Measurements from ENCODE around the gene DENND1A. TPM values are rescaled to one million over a fixed set of nuclear protein-coding genes. Genes with fewer than 3 reads are reported as not detected.

DENND1A gene
- total and polyA plus RNA-seq, 12 donors: 7.3 to 36.7 (median 19.6) TPM

DNA sequence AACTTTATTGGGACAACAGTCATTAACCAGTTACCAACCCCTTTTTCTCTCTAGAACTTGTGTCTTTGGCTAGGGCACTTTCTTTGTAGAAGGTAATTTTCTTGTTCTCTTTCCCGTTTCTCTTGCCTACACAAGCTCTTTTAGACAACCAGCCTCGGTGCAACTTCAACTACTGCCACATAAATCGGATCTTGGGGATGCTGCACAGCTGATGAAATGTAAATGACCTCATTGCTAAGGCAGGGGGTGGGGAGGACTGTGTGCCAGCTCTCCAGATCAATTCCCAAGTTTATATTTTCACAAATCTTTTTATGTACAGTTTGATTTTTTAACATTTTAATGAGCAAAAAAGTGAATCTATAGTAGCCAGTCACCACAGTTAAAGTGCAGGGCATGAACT lies 157.6 kb downstream of the DENND1A start:
- no peaks in the 10 kb centered on the region for H3K36me3 ChIP-seq (replicated peaks in 1 of 2)
- intact Hi-C loops (cut with DNase I): no loop called here
- peaks cover 0 to 14% of the 10 kb centered on the region in 2 donors for H3K4me1 ChIP-seq (replicated peaks in 1 of 2)
- 86 to 92% (median 91%) methylated on average over 3 of the region's 3 CpGs for WGBS, 4 donors
- H3K27ac ChIP-seq: no peak overlapping the region
- no peak overlapping the region for H3K4me3 ChIP-seq
- H3K9me3 ChIP-seq (replicated peaks in 1 of 3): no peaks in the 10 kb centered on the region
- no peak for DNase-seq
- no peaks in the 10 kb centered on the region for H3K27me3 ChIP-seq
- TF ChIP-seq POLR2A (IDR thresholded peaks at IDR 0.05): no peak
- TF ChIP-seq, protein P1, sequence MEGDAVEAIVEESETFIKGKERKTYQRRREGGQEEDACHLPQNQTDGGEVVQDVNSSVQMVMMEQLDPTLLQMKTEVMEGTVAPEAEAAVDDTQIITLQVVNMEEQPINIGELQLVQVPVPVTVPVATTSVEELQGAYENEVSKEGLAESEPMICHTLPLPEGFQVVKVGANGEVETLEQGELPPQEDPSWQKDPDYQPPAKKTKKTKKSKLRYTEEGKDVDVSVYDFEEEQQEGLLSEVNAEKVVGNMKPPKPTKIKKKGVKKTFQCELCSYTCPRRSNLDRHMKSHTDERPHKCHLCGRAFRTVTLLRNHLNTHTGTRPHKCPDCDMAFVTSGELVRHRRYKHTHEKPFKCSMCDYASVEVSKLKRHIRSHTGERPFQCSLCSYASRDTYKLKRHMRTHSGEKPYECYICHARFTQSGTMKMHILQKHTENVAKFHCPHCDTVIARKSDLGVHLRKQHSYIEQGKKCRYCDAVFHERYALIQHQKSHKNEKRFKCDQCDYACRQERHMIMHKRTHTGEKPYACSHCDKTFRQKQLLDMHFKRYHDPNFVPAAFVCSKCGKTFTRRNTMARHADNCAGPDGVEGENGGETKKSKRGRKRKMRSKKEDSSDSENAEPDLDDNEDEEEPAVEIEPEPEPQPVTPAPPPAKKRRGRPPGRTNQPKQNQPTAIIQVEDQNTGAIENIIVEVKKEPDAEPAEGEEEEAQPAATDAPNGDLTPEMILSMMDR (IDR thresholded peaks at IDR 0.05): no peak

DNA sequence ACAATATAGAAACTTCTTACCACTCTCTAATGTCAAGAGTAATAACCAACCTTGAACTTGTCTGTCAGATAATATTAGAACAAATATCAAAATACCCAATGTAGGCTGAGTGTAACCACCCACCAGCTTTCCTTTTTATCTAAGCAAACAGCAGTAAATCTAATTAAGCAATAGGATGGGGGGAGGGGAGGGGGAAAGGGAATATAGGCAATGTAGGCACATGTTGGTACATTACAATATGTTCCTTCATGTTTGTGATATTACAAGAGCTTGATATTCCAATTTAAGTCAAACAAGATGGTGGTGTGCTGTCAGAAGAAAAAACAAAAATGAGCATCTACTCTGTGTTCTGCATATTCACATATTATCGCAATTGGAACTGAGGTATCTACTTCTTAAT lies 158.2 kb downstream of the DENND1A start:
- no peak for DNase-seq
- Histone ChIP-seq H3K27ac (no peak overlapping the region), H3K4me1 (replicated peaks in 1 of 2) (peaks cover 0 to 14% of the 10 kb centered on the region in 2 donors), H3K9me3 (replicated peaks in 1 of 3) (no peaks in the 10 kb centered on the region), H3K36me3 (replicated peaks in 1 of 2) (no peaks in the 10 kb centered on the region), H3K27me3 (no peaks in the 10 kb centered on the region), H3K4me3 (no peak overlapping the region)
- WGBS, 4 donors: 95 to 100% (median 100%) methylated on average over 1 of the region's 1 CpG
- intact Hi-C loops (cut with DNase I): no loop called here
- no peak for TF ChIP-seq POLR2A (IDR thresholded peaks at IDR 0.05)
- TF ChIP-seq, protein P1 (IDR thresholded peaks at IDR 0.05): no peak

DNA sequence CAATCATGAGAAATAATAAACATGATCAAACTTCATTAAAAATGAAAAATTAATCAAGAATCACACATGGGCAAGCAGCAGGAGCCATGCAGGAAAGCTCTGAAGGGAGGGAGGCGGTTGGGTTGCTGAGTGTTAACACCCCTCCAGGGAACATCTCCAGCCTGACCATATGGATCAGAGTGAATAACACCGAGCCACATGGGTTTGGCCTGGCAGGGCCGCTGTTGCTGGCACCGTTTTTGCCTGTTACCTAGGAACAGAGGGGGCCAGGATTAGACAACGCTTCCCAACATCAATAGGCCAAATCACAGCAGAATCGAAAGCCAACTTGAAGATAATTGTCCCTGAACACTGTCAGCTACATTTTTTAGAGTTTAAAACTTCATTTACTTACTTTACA lies 160.2 kb downstream of the DENND1A start:
- H3K4me3 ChIP-seq: no peak overlapping the region
- no peaks in the 10 kb centered on the region for H3K9me3 ChIP-seq (replicated peaks in 1 of 3)
- H3K27ac ChIP-seq: no peak overlapping the region
- H3K36me3 ChIP-seq (replicated peaks in 1 of 2): no peaks in the 10 kb centered on the region
- H3K4me1 ChIP-seq (replicated peaks in 1 of 2): peaks cover 0 to 8% of the 10 kb centered on the region in 2 donors
- TF ChIP-seq, protein P1 (IDR thresholded peaks at IDR 0.05): no peak
- TF ChIP-seq POLR2A (IDR thresholded peaks at IDR 0.05): no peak
- intact Hi-C loops (cut with DNase I): no loop called here
- WGBS, 4 donors: 90 to 96% (median 93%) methylated on average over 6 of the region's 6 CpGs
- H3K27me3 ChIP-seq: no peaks in the 10 kb centered on the region
- DNase-seq: no peak

DNA sequence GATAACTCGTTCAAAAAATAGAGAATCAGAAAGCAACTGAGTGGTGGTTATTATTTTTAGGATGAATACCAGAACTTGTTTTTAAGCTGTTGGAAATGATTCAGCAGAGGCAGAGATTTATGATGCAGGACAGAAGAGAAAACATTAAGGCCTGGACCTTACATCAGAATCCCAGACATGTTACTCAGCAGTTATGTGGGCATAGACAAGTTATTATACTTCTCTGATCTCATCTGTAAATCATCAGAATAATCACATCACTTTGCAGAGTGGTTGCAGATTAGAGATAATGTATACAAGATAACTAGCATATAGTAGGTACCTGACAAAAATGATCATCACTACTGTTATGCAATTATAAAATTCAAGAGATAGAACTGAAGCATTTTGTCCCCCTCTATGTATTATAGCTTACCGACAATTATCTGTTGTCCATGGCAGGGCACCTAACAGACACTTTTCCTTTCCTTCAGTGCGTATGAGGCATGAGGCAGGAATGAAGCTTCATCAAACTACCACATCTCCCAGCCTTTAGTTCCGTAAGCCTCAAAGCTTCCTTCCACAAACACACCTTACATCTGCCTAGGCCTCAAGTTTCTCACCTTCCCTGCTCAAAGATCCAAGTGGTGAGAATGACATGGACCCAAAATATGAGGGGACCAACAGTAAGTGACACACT lies 165.9 kb downstream of the DENND1A start:
- no peaks in the 10 kb centered on the region for H3K9me3 ChIP-seq (replicated peaks in 1 of 3)
- H3K4me1 ChIP-seq (replicated peaks in 1 of 2): peaks cover 6 to 12% of the 10 kb centered on the region in 2 donors
- DNase-seq: no peak
- no peaks in the 10 kb centered on the region for H3K36me3 ChIP-seq (replicated peaks in 1 of 2)
- H3K27me3 ChIP-seq: no peaks in the 10 kb centered on the region
- intact Hi-C loops (cut with DNase I): no loop called here
- H3K4me3 ChIP-seq: no peak overlapping the region
- TF ChIP-seq, protein P1 (IDR thresholded peaks at IDR 0.05): no peak
- TF ChIP-seq POLR2A (IDR thresholded peaks at IDR 0.05): no peak
- WGBS, 4 donors: 92 to 94% (median 92%) methylated on average over 4 of the region's 4 CpGs
- H3K27ac ChIP-seq: no peak overlapping the region

Measured in adrenal gland (tissue), 12 donors.